Osteocyte (in vitro differentiated cells): Measurements from ENCODE around the gene GJA4. TPM values are rescaled to one million over a fixed set of nuclear protein-coding genes. Genes with fewer than 3 reads are reported as not detected.

Source experiments
- DNase-seq: peaks from one replicate; pipeline ENCODE4 v3.0.0; 2021; ENCODE audit warnings: mixed read lengths; ENCODE audit not compliant: unreplicated experiment; ENCODE audit errors: extremely low spot score
- H3K27ac Mint-ChIP-seq: one replicate; pipeline ENCODE4 v1.8.0; 2021; ENCODE audit warnings: mild to moderate bottlenecking, mixed read lengths; ENCODE audit not compliant: unreplicated experiment
- H3K27me3 Mint-ChIP-seq: one replicate; pipeline ENCODE4 v1.8.0; 2021; ENCODE audit warnings: mixed read lengths; ENCODE audit not compliant: unreplicated experiment
- H3K36me3 Mint-ChIP-seq: one replicate; pipeline ENCODE4 v1.8.0; 2021; ENCODE audit warnings: mixed read lengths; ENCODE audit not compliant: unreplicated experiment
- H3K4me1 Mint-ChIP-seq: one replicate; pipeline ENCODE4 v1.8.0; 2021; ENCODE audit warnings: mixed read lengths; ENCODE audit not compliant: unreplicated experiment
- H3K4me3 Mint-ChIP-seq: one replicate; pipeline ENCODE4 v1.8.0; 2021; ENCODE audit warnings: mild to moderate bottlenecking, moderate library complexity, mixed read lengths; ENCODE audit not compliant: unreplicated experiment
- H3K9me3 Mint-ChIP-seq: one replicate; pipeline ENCODE4 v1.8.0; 2021; ENCODE audit warnings: mixed read lengths; ENCODE audit not compliant: unreplicated experiment
- total RNA-seq: library from RNA; stranded (reverse); gene quantifications from 2 replicates; pipeline ENCODE4 v1.2.1, GENCODE V29; 2021
- TF ChIP-seq, protein P1 (sequence below): fragments of 200-600 bp; sonication (generic); IDR thresholded peaks from 2 replicates; pipeline ENCODE4 v1.5.0; 2021; ENCODE audit warnings: antibody characterized with exemption, mild to moderate bottlenecking, moderate library complexity

Gene GJA4
- total RNA-seq, 1 donor from 2014 or later = not detected

DNA sequence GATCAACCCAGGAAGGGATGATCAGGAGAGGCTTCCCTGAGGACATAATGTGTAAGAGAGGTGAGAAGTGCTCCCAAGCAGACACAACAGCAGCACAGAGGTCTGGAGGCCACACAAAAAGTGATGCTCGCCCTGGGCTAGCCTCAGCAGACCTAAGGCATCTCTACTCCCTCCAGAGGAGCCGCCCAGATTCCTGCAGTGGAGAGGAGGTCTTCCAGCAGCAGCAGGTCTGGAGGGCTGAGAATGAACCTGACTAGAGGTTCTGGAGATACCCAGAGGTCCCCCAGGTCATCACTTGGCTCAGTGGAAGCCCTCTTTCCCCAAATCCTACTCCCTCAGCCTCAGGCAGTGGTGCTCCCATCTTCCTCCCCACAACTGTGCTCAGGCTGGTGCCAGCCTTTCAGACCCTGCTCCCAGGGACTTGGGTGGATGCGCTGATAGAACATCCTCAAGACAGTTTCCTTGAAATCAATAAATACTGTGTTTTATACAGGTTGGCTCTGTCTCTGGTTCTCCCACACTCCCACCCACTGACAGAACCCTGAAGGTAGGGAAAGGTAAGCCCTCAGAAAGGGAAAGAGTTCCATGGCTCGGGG is 6.8 kb upstream of the GJA4 start:
- Mint-ChIP-seq H3K9me3 (no peaks in the 10 kb centered on the region), H3K27me3 (peaks cover 21% of the 10 kb centered on the region), H3K4me1 (peaks cover 10% of the 10 kb centered on the region), H3K27ac (no peak overlapping the region), H3K4me3 (no peak overlapping the region), H3K36me3 (no peaks in the 10 kb centered on the region)
- DNase-seq = no peak
- TF ChIP-seq, protein P1, sequence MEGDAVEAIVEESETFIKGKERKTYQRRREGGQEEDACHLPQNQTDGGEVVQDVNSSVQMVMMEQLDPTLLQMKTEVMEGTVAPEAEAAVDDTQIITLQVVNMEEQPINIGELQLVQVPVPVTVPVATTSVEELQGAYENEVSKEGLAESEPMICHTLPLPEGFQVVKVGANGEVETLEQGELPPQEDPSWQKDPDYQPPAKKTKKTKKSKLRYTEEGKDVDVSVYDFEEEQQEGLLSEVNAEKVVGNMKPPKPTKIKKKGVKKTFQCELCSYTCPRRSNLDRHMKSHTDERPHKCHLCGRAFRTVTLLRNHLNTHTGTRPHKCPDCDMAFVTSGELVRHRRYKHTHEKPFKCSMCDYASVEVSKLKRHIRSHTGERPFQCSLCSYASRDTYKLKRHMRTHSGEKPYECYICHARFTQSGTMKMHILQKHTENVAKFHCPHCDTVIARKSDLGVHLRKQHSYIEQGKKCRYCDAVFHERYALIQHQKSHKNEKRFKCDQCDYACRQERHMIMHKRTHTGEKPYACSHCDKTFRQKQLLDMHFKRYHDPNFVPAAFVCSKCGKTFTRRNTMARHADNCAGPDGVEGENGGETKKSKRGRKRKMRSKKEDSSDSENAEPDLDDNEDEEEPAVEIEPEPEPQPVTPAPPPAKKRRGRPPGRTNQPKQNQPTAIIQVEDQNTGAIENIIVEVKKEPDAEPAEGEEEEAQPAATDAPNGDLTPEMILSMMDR = no peak

DNA sequence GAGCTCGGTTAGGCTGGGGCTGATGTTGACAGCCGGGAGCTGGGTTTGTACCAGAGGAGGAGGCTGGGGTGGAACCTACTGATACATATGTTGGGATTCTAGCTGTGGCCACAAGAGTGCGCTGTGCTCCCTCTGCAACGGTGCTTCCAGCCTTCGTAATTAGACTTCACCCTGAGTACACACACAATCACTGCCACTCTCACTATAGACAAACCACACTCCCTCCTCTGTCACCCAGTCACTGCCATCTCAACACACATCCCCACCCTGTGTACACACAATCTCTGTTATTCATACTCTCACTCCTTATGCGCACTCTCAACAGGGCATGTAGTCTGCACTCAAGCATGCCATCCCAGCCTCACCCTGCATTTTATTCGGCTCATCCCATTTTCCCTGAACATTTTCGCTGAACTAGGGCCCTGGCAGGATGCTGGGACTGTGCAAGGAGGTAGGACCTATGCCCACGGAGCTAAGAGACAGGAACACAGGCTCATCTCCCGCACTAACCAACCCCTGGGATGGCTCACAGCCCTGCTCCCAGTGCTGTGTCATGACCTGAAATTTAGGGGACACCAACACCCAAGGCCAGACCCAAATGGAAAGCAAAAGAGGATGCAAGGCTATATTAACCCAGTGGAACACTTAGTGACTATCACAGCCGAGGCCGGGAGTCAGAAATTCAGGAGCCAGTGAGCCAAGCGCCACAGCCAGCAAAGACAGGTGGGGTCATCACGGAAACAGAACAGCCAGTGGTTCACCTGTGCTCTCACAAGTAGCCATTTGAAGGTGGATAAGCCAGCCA is 6.1 kb upstream of the GJA4 start:
- Mint-ChIP-seq H3K4me1 (peaks cover 10% of the 10 kb centered on the region), H3K27me3 (peaks cover 24% of the 10 kb centered on the region), H3K36me3 (no peaks in the 10 kb centered on the region), H3K4me3 (no peak overlapping the region), H3K27ac (no peak overlapping the region), H3K9me3 (no peaks in the 10 kb centered on the region)
- no peak for DNase-seq
- TF ChIP-seq, protein P1 = peak; percentile 89

DNA sequence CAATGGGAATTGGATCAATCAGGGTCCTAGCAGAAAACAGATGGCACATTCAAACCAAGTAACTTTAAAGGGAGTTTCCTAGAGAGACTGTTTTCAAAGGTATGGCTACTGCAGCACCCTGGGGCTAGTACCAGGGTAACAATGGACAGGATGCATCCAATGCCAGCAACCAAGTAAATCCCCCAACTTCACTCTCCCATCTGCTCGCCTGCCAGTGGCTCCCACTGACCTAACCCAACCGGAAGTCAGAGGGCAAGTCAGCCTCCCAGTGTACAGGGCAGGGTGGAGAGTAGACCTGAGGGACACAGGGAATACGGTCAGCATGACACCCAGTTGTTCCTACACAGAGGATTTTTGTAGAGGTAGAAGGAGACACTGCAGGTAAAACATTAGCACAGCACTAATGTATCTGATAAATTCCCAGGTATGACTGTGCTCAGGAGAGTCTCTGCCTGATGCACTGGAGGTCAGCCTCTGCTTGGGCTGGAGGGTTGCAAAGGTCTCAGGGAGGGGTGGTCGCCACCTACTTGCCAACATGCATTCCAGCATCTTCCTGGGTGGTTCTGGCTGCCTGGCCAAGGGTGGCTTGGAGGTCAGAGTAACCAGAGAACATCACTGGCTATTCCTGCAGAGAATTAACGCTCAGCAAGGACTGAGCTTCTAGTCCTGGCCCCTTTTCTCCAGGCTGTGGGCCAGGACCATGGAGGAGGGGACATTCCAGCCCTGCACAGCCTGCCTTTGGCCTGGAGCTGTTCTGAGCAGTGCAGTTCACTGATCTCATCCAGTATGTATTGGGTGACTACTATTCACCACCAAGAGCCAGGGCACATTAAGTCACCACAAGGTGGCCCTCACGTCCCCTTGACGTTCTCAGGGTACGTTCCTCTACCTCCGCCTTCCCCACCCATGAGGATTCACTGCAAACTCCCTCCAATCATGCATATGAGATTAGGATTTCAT is 5.1 kb upstream of the GJA4 start:
- DNase-seq = no peak
- H3K4me3 Mint-ChIP-seq = no peak overlapping the region

DNA sequence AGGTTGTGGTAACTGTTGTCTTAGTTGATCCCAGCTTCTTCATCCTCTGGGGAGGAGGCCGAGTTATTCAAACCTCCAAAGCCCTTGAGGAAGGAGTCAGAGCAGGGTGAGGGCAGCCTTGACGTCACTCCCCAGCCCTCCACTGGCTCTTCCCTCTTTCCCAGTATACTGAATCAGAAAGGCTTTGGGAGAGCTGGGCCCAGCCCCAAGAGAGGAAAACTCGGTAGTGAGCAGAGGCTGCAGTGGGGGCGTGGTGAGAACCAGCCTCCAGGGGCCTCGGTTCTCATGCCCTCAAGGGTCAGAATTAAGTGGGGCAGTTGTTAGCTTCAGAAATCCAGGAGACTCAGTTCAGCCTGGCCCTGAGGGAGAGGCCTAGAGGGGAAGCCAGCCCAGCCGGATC is 1.8 kb upstream of the GJA4 start:
- H3K4me1 Mint-ChIP-seq = peaks cover 8% of the 10 kb centered on the region
- no peak for DNase-seq
- no peak overlapping the region for H3K27ac Mint-ChIP-seq
- peaks cover 14% of the 10 kb centered on the region for H3K27me3 Mint-ChIP-seq
- TF ChIP-seq, protein P1 = no peak
- H3K9me3 Mint-ChIP-seq = no peaks in the 10 kb centered on the region
- H3K36me3 Mint-ChIP-seq = no peaks in the 10 kb centered on the region
- no peak overlapping the region for H3K4me3 Mint-ChIP-seq

More for the DNA sequence above, 5.1 kb upstream of the GJA4 start:
- peaks cover 8% of the 10 kb centered on the region for H3K4me1 Mint-ChIP-seq
- H3K36me3 Mint-ChIP-seq = no peaks in the 10 kb centered on the region
- TF ChIP-seq, protein P1 = peak; percentile 15
- no peak overlapping the region for H3K27ac Mint-ChIP-seq
- peaks cover 22% of the 10 kb centered on the region for H3K27me3 Mint-ChIP-seq
- no peaks in the 10 kb centered on the region for H3K9me3 Mint-ChIP-seq
